Measurements from ENCODE around the gene THAP7.
"Not testable (repeated sequence)": the region's sequence is repeated elsewhere in the genome, so short reads cannot be mapped to it uniquely, and the experiment has no call there.

THAP7 gene

DNA sequence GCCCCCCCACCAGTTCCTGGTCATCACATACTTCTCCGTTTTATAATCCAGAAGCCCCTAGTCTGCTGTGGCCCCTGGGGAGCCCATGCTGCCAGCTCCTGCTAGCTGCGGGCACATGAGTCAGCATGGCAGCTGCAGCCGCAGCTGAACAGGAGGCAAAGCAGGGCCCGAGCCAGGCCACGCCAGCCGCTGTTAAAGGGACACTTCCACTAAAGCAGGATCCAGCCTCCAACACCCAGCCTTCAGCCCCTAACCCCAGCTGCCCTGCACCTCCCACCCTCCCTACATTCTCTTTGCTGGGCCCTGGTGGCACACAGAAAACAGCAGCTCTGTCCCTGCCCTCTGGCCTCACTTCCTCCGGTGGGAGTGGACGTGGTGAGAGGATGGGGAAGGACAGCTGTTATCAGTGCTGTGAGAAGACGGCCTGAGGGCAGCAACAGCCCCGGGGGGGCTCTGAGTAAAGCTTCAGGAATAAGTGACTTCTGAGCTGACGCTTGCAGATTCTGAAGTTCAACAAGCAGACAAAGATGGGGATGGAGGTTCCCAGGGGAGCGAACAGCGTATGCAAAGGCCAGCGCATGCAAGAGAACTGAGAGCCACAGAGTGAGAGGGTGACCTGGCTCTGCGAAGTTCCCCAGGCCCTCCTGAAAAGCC, 43.1 kb upstream of the THAP7 start:
- TF ChIP-seq, protein P1, sequence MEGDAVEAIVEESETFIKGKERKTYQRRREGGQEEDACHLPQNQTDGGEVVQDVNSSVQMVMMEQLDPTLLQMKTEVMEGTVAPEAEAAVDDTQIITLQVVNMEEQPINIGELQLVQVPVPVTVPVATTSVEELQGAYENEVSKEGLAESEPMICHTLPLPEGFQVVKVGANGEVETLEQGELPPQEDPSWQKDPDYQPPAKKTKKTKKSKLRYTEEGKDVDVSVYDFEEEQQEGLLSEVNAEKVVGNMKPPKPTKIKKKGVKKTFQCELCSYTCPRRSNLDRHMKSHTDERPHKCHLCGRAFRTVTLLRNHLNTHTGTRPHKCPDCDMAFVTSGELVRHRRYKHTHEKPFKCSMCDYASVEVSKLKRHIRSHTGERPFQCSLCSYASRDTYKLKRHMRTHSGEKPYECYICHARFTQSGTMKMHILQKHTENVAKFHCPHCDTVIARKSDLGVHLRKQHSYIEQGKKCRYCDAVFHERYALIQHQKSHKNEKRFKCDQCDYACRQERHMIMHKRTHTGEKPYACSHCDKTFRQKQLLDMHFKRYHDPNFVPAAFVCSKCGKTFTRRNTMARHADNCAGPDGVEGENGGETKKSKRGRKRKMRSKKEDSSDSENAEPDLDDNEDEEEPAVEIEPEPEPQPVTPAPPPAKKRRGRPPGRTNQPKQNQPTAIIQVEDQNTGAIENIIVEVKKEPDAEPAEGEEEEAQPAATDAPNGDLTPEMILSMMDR (IDR thresholded peaks at IDR 0.05) = no peak
- no peak for DNase-seq (ENCODE audit: low spot score)
- Histone ChIP-seq H3K27ac (peak overlapping the region in 1 of 2 donors; percentile 80), H3K4me3 (peak overlapping the region; percentile 58)

DNA sequence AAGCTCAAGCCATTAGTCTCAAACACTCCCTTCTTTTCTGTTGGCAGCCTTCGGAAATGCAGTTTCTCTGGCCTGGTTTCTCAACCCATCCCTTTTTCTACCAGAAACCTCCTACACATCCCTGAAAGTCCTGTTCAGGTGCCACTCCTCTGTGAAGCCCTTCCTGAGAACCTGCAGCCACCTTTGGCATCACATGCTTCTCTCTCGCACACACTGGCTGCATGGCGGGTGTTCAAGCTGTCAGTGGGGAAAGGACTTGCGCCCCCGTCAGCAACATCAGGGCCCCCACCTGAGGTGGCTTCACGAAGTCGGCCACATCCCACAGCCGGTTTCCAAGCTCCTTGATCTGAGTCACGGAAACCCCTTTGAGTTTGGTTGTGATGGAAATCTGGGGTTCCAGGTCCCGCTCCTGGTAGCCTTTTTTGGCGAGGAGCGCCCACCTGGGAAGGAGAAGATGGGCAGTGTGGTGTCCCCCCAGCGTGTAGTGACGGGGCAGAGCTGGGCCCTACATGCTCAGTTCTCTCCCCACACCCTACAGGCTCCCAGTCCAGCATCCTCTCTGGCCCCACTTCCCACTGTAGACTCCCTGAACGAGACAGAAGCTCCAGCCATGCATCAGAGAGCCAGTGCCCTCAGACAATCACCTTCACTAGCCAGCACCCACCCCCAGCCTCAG, 42.1 kb upstream of the THAP7 start:
- Histone ChIP-seq H3K4me3 (peak overlapping the region; percentile 58), H3K27ac (peak overlapping the region in 1 of 2 donors; percentile 80)
- TF ChIP-seq, protein P1 (IDR thresholded peaks at IDR 0.05) = no peak
- DNase-seq (ENCODE audit: low spot score) = no peak

DNA sequence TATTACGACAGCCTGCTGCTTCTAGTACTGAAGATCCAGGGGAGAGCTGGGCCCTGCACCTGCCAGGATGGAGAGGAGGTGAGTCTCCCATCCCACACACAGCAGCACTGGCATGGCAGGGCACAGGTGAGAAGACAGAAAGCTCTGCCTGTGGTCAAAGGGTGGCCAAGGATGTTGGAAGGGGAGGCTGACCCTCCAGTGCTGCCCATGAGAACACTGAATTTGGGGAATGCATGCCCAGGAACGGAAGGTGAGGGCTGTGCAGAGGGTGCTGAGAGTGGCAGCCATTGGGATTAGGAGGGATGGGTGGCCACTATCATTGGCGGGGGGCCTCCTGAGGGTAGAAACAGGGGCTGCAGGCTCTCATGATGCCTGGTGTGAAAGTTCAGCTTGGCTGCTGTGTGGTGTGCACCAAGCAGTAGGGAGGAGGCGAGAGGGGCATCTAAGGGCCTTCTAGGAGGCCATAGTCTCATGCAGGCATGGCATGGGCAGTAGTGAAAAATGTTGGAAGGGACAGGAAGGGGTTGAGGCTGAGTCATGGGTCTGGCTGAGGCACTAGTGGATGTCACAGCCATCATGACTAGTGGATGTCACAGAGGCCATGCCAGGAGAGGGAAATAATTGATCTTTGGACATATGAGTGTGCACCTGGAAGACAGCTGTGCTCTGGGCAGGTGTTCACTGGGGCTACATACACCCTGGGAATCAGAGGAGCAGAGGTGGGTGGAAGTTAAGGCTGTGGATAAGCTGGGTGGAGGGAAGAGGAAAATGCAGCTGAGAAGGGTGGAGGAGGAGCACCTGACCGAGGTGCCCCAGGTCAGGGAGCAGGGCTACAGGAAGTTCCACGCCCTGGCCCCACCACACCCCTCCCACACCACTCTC, 41.3 kb upstream of the THAP7 start:
- TF ChIP-seq, protein P1 (IDR thresholded peaks at IDR 0.05) = no peak
- DNase-seq (ENCODE audit: low spot score) = no peak
- H3K4me3 ChIP-seq = no peak overlapping the region
- no peak overlapping the region for H3K27ac ChIP-seq

DNA sequence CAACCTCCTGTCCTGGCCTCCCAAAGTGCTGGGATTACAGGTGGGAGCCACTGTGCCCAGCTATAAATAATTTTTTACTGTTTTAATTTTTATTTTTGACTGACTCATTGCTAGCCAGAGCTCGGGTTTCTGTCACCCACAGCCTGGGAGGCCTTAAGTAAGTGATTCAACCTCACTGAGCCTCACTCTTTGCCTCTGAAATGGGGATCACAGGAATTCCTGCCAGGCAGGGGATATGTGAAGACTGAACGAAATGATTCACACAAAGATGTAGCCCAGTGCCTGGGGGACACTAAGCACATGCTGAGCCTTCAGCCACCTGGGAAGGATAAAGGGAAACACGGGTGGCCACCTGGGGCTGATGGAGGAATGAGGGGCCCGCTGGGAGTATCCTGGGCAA, 40.0 kb upstream of the THAP7 start:
- H3K27ac ChIP-seq = no peak overlapping the region
- TF ChIP-seq, protein P1 (IDR thresholded peaks at IDR 0.05) = no peak
- no peak overlapping the region for H3K4me3 ChIP-seq
- no peak for DNase-seq (ENCODE audit: low spot score)

DNA sequence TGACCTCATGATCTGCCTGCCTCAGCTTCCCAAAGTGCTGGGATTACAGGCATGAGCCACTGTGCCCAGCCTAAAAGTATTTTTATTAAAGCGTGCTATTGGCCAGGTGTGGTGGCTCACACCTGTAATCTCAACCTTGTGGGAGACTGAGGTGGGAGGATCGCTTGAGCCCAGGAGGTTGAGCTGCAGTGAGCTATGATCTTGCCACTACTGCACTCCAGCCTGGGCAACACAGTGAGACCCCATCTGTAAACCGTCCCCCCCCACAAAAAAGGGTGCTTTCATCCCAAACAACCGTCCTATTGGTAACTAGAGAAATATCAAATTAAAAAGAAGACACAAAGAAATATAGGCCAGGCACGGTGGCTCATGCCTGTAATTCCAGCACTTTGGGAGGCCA, 37.2 kb upstream of the THAP7 start:
- not testable (repeated sequence) for DNase-seq (ENCODE audit: low spot score); H3K4me3 ChIP-seq
- H3K27ac ChIP-seq = peak overlapping the region in 1 of 2 donors; percentile 86

DNA sequence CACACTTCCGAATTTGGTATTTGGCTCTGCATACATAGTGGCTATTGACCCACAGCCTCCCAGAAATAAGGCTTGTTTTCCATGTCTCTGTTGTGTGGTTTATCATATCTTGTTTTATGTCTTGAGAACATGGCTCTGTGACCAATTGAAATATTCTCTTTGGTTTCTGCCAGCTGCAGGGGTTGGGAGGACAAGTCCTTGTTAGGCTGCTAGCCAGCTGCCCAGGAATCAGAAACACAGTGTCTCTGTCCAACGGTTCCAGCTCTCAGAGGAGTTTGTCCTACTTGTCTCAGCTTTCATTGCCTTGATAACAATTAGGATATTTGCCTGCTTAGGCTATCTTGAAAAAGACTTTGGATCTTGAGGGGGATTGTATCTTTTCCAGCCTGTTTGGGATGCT, 36.5 kb upstream of the THAP7 start:
- no peak for DNase-seq (ENCODE audit: low spot score)
- peak overlapping the region in 1 of 2 donors; percentile 86 for H3K27ac ChIP-seq

DNA sequence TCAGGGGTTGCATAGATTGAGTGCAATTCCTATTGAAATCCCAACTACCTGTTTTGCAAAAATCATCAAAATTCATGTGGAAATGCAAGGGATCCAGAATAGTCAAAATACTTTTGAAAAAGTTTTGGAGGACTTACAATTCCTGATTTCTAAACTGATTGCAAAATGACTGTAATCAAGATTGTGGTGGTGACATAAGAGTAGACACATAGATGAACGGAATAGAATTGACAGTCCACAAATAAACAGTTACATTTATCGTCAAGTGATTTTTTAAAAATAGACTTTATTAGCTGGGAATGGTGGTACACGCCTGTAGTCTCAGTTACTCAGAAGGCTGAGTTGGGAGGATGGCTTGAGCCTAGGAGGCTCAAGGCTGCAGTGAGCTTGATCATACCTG, 33.1 kb upstream of the THAP7 start:
- no peak for DNase-seq (ENCODE audit: low spot score)
- Histone ChIP-seq H3K4me3 (no peak overlapping the region), H3K27ac (no peak overlapping the region)
- TF ChIP-seq, protein P1 (IDR thresholded peaks at IDR 0.05) = no peak

More for the DNA sequence above, 36.5 kb upstream of the THAP7 start:
- H3K4me3 ChIP-seq = no peak overlapping the region
- TF ChIP-seq, protein P1 (IDR thresholded peaks at IDR 0.05) = no peak

Measured in coronary artery (tissue), 2 donors.